DND-41 (cell line): Measurements from ENCODE around the gene MED12L.

Source experiments
- ATAC-seq: fragments of 200-7000 bp; cut with Tn5 transposase; 3 replicates; pipeline ENCODE4 v1.9.1; 2021; ENCODE audit warnings: low read depth; ENCODE audit not compliant: insufficient read depth
- DNase-seq: peaks from one replicate; pipeline ENCODE4 v3.0.0-alpha.2; 2020
- H2AFZ ChIP-seq: 2 replicates; pipeline ENCODE4 v1.6.0; 2012; ENCODE audit warnings: low read depth, low read length
- H3K27ac ChIP-seq: 2 replicates; pipeline ENCODE4 v1.5.1; 2012; ENCODE audit warnings: low read length, inconsistent platforms
- H3K27me3 ChIP-seq: fragments of 200-600 bp; sonication (generic); 2 replicates; pipeline ENCODE4 v1.6.0; 2012; ENCODE audit warnings: low read length, mild to moderate bottlenecking, inconsistent platforms; ENCODE audit not compliant: insufficient read depth, poor library complexity
- H3K36me3 ChIP-seq: 2 replicates; pipeline ENCODE4 v1.5.1; 2012; ENCODE audit warnings: low read length, inconsistent platforms; ENCODE audit not compliant: insufficient read depth
- H3K4me1 ChIP-seq: 2 replicates; pipeline ENCODE4 v1.5.1; 2012; ENCODE audit warnings: mild to moderate bottlenecking, low read length; ENCODE audit not compliant: insufficient read depth
- H3K4me2 ChIP-seq: 2 replicates; pipeline ENCODE4 v1.6.0; 2012; ENCODE audit warnings: mild to moderate bottlenecking, moderate library complexity, low read length, inconsistent platforms; ENCODE audit not compliant: insufficient read depth
- H3K4me3 ChIP-seq, 2 experiments: fragments of 200-600 bp in 1 of 2; shearing (Covaris generic) in 1 of 2; 2 replicates each; pipeline ENCODE4 v1.5.1; 2012 to 2016; ENCODE audit warnings: inconsistent platforms in 2 of 2, low read length in 2 of 2, mild to moderate bottlenecking in 2 of 2, low read depth in 1 of 2, moderate library complexity in 1 of 2
- H3K79me2 ChIP-seq: 2 replicates; pipeline ENCODE4 v1.6.0; 2012; ENCODE audit warnings: low read length, inconsistent platforms; ENCODE audit not compliant: insufficient read depth
- H3K9ac ChIP-seq: 2 replicates; pipeline ENCODE4 v1.6.0; 2012; ENCODE audit warnings: low read depth, mild to moderate bottlenecking, inconsistent platforms, low read length, moderate library complexity
- H3K9me3 ChIP-seq: 2 replicates; pipeline ENCODE4 v1.5.1; 2012; ENCODE audit warnings: low read length, moderate library complexity, mild to moderate bottlenecking, inconsistent platforms; ENCODE audit not compliant: insufficient read depth, severe bottlenecking
- H4K20me1 ChIP-seq: 2 replicates; pipeline ENCODE4 v1.6.0; 2012; ENCODE audit warnings: low read length; ENCODE audit not compliant: insufficient read depth
- CTCF ChIP-seq: IDR thresholded peaks from 2 replicates; pipeline ENCODE4 v1.5.1; 2012; ENCODE audit warnings: borderline replicate concordance, low read length, moderate library complexity, mild to moderate bottlenecking; ENCODE audit not compliant: poor library complexity, severe bottlenecking; ENCODE audit errors: extremely low read depth
- EZH2 ChIP-seq: IDR thresholded peaks from 3 replicates; pipeline ENCODE4 v1.6.1; 2012; ENCODE audit warnings: borderline replicate concordance, low read depth, mild to moderate bottlenecking, moderate library complexity, low read length, inconsistent platforms; ENCODE audit not compliant: severe bottlenecking

Gene MED12L

GRCh38 chr3:151197228-151197627 lies 111.8 kb downstream of the MED12L start:
- Histone ChIP-seq H2AFZ (no peak overlapping the region), H3K9me3 (no peaks in the 10 kb centered on the region), H3K9ac (no peak overlapping the region), H3K27ac (no peak overlapping the region), H3K4me3 (no peak overlapping the region), H3K4me2 (no peak overlapping the region), H3K27me3 (no peaks in the 10 kb centered on the region), H3K4me1 (peaks cover 8% of the 10 kb centered on the region), H4K20me1 (no peaks in the 10 kb centered on the region), H3K79me2 (no peaks in the 10 kb centered on the region), H3K36me3 (peaks cover 3% of the 10 kb centered on the region; the same call in 1 of the 2 replicates)
- no peak for TF ChIP-seq CTCF
- TF ChIP-seq EZH2 = no peak
- DNase-seq (no peak), ATAC-seq (no peak)

DNA sequence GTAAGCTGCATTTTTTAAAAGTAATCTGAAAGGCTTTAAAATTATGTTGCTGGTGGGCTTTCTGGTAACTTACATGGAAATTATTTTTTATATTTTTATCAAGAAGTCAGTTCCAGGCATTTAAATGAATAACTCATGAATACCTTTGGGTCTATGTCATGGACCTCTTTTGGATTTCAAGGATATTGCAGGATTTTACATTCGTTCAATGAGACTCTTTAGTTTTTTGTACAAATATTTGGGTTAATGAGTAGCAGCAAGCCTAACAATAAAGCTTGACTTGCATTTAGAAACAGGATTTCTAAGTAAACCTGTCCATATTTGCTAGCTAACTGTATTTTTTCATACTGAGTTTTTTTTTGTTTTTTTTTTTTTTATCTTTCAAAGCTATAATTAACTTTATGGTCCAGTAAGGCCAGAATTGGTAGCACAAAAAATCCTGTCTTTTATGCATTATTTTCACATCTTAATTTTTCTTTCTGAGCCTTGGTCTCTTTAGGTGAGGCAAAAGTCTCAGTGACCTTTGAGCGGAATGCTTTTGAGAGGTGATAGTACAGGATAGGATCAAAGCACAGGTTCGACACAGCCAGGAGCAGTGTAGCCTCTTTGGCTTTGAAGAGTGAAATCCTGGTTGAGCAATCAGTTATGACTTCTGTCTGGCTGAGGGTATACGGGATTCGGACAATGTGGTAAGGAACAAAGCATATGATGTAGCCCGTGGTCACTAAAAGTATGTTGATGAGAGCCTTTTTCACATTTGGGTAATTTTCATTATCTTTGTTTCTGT lies 112.7 kb downstream of the MED12L start:
- H3K27ac ChIP-seq = no peak overlapping the region
- no peak for DNase-seq

GRCh38 chr3:151198849-151199248 lies 113.4 kb downstream of the MED12L start:
- DNase-seq (no peak), ATAC-seq (no peak)
- Histone ChIP-seq H3K27me3 (no peaks in the 10 kb centered on the region), H3K79me2 (no peaks in the 10 kb centered on the region), H3K36me3 (no peaks in the 10 kb centered on the region; the same call in 1 of the 2 replicates), H3K9me3 (no peaks in the 10 kb centered on the region), H4K20me1 (no peaks in the 10 kb centered on the region), H3K27ac (no peak overlapping the region), H3K4me3 (no peak overlapping the region), H2AFZ (no peak overlapping the region), H3K9ac (no peak overlapping the region), H3K4me1 (peaks cover 23% of the 10 kb centered on the region), H3K4me2 (no peak overlapping the region)
- TF ChIP-seq CTCF (no peak), EZH2 (no peak)

More for the DNA sequence above, 112.7 kb downstream of the MED12L start:
- peaks cover 18% of the 10 kb centered on the region for H3K4me1 ChIP-seq
- no peak overlapping the region for H3K9ac ChIP-seq
- no peak for TF ChIP-seq CTCF
- TF ChIP-seq EZH2 = no peak
- no peak for ATAC-seq
- no peaks in the 10 kb centered on the region for H3K9me3 ChIP-seq
- no peaks in the 10 kb centered on the region for H3K79me2 ChIP-seq
- no peaks in the 10 kb centered on the region for H4K20me1 ChIP-seq
- no peak overlapping the region for H3K4me2 ChIP-seq
- no peaks in the 10 kb centered on the region for H3K27me3 ChIP-seq
- H2AFZ ChIP-seq = no peak overlapping the region
- H3K36me3 ChIP-seq = no peaks in the 10 kb centered on the region; the same call in 1 of the 2 replicates
- no peak overlapping the region for H3K4me3 ChIP-seq
